ENCODE measurements around the gene EPB41L4B.
A peak's percentile ranks its signal among the peaks of the same experiment; 100 is the strongest.
"Not testable (repeated sequence)": the region's sequence is repeated elsewhere in the genome, so short reads cannot be mapped to it uniquely, and the experiment has no call there.

Gene EPB41L4B

DNA sequence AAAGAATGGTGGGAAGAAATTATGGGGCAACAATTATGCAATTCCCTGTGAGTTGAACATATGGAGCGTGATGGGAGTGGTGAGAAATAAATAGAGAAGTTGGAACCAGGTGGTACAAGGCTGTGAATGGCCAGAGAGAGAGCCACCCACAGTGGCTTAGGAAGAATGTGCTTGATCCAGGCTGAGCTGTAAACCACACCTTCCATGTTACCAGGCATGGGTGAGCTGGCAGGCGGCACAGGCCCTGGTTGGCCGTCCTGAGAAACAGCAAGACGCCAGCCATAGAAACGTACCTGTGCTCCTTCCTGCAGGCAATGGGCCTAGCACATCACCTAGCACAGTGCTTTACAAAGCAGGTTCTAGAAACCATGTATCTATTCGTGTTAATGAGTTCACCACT is 74.3 kb downstream of the EPB41L4B start:
- DNase-seq (ENCODE audit: low read depth, low spot score) = no peak

DNA sequence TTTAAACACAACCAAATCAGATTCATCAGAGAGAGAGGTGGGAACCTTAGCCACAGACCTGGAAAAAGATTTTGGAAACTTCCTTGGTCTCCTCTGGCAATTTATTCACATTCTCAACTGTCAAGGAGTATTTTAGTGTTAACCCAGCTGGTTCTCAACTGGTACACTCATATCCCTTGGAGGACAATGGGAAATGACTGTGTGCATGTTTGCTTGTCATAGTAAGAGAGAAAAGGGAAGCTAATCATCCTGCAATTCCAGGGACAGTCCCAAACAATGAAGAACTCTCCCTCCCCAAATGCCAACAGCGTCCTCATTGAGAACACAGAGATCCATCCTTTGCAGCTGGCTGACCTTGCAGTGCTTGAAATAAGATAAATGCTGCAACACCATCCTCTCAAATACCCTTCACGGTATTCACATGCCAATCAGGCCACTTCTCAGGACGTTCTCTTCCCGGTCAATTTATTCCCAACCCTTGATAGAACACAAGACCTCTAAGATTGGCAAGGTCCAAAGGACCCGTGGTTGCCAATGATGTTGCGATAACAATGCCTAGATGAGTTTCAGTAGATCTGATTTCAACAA is 75.5 kb downstream of the EPB41L4B start:
- DNase-seq (ENCODE audit: low read depth, low spot score) = no peak

DNA sequence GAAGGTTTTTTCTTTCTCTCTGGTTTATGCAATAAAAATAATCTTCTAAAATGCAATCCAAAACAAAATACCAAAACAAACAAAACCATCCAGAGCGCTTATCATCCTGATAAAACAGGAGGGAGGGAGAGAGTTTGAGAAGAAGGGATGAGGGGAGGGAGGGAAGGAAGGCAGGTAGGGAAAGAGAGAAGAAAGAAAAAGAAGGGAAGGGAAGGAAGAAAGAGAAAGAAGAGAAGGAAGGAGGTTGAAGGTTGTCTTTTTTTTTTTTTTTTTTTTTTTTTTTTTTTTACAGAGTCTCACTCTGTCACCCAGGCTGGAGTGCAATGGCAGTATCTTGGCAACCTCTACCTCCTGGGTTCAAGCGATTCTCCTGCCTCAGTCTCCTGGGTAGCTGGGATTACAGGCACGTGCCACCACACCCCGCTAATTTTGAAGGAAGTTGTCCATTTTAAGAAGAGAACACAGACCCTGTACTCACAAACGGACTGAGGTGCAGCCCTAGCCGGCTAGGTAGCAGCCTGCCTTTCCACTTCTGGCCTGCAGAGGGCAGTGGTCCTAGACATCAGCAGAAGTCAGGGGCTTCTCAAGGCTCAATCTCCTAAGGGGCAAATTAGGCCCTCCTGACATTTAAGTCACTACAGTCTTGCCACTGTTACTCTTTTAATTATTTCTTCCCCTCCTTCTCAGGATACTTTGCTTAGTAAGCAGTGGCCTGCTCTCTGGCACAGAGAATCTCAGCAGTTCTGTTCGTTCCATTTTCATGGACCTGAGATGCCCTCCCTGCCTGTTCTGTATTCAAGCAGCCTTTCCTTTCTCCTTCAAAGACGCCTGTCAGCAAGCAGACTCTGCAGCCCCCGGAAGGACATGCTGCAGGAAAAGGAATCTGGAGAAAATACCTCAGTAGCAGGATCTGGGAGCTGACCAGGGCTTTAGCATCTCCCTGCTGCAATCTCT is 76.4 kb downstream of the EPB41L4B start:
- peak; percentile 28 for DNase-seq (ENCODE audit: low read depth, low spot score)

DNA sequence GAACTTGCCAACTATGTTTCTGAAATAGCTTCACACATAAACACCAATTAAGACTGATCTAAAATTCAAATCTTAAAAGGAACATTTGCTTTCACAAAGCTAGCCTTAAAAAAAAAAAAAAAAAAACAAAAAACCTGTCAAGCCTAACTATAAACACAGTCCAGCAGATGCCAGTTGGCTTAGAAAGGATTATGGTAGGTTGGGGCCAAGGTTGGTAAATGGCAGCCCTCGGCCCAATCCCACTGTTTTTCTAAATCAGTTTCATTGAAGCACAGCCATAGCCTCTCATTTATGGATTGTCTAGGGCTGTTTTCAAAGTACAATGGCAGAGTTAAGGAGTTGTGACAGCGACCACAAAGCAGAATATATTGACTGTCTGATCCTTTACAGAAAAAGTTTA is 78.1 kb downstream of the EPB41L4B start:
- no peak for DNase-seq (ENCODE audit: low read depth, low spot score)

DNA sequence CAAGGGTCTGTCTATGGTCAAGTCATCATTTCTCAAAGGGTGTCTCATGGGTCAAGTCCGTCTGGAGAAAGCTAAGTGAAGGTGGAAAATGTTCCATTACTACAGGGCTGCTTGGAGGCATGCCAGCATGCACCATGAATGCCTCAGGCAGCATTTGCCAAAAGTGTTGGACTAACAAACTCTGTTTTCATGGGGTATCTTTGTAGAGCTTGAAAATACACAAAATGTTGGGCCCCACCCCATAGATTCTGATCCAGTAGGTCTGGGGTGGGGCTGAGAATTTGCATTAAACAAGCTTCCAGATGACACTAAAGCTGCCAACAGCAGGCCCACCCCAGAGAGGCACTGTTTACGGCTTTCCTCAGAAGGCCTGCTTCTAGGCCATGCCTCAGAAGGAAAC is 78.8 kb downstream of the EPB41L4B start:
- DNase-seq (ENCODE audit: low read depth, low spot score) = no peak

DNA sequence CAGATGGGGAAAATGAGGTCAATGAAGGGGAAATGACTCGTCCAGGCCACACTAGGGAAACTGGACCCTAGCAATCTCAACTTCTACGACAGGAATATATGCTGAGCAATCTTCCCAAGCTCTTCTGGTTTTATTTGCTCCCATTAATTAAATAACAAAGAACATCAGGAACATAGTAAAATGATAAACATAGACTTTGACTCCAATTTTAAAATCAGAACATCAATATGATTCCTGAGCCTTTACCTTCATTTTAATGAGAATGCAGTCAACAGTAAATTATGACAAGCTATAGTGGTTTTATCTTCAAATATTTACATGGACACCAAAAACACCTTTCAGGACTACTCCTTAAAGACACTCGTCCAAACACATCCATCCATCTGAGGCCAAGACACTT is 79.7 kb downstream of the EPB41L4B start:
- no peak for DNase-seq (ENCODE audit: low read depth, low spot score)

DNA sequence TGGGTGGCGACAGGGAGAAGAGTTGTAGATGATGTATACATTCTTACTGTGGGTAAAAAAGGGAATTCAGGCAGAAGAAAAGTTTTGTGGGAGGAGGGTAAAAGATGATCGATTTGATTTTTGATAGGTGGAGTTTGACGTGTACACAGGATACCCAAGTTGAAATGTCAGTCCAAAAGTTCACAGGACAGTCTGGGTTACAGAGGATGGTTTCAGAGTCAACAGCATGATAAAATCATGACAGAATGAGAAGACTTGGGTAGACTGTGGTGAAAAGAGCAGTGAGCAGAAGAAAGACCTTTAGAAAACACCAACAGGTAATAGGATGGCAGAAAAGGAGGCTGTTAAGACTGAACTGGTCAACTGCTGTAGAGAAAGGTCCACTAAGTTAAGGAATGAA is 81.6 kb downstream of the EPB41L4B start:
- no peak for DNase-seq (ENCODE audit: low read depth, low spot score)

DNA sequence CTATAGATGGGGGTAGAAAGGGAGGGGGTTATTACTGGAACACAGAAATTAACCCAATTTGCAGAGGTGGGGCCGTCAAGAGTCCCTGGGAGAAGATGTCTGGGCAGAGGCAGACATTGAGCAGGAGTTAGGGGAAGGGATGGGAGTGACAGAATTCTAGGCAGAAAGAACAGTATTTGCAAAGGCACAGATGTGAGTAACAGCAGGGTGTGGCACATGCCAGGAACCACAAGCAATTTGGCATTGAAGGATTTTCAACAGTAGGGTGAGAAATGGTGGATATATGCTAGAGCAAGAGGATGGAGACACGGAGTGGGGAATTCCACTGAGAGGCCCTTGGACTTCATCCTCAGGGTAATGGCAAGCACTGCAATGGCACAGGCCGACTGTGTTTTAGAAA is 82.2 kb downstream of the EPB41L4B start:
- DNase-seq (ENCODE audit: low read depth, low spot score) = no peak

DNA sequence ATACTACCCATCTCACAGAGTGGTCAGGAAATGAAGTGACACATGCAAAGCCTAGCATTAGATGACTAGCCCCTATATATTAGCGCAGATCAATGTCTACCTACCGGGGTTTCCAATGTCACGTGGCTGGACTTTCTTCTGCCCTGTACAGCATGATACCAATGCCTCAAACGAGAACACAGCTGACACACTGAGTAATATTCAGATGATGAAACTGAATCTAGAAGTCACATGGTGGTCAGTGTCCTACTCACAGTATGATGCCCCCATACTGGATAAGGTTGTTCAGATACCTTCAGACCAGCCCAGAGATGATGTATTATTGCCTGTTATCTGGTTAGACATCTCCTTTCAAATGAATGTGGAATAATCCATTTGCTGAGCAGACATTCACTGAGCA is 82.7 kb downstream of the EPB41L4B start:
- DNase-seq (ENCODE audit: low read depth, low spot score) = no peak

DNA sequence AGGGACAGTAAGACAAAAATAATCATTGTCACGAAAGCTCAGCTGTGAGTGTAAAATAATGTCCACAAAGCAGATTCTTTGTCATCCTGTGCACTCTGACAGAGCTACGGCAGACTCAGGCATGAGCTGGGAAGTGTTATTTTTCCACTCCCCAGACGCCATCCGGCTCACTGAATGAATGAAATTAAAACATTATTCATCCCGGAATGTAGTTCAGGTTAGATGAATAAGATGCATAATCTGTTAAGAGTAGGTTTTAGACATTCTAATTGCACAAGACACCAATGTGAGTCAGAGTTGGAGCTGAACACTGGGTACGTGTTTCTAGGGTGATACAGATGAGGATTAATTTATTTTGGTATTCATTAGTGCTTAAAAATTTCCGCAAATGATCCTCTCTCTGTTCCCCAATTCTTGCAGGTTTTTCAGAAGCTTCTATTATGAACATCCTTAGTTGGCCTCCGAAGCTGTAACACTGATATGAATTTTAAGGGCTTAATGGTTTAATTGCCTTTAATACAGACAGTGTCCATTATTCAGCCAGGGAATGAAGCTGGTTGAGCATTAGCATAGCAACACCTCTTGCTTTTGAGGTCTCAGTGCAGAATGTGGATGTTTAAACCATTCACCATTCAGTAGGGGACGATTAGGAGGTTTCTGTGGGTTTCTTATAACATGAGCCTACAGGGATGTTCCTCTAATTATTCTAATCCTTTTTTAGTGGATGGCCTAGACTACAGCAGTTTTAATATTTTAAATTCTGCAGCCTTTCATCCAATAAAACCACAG is 88.2 kb downstream of the EPB41L4B start:
- no peak for DNase-seq (ENCODE audit: low read depth, low spot score)

DNA sequence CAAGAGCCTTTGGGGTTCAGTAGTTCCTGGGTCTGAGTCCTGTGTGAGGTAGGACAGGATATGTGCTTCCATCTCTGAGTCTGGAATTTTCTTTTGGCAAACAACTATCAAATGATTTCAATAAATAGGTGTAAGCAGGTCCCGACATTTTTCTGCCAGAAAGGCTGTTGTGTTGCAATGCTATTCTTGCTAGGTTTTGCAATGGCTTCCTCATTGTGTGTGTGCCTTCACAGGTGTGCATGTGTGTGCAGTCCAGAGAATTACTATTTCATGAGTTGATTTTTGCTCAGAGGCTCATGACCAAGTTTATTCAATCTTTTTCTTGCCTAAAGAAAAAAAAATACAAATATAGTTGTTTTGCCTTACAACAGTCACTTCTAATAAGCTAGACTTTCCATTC is 89.3 kb downstream of the EPB41L4B start:
- no peak for DNase-seq (ENCODE audit: low read depth, low spot score)

DNA sequence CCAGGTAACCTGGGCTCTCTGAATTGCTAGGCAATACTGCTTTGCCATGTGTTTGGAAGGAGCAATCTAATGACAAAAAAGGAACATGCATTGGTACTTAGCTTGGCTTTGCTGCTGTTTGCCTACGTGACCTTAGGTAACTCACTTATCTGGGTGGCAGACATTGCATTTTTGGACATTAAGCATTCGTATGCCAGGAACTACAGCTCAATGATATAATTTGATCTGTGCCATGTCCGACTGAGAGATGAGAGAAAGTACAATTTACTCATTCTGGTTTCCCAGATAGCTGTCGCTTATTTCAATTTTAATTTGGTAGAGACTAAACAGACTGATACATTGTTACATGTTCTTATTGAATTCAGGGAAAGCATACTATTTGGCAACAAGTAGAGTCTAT is 90.6 kb downstream of the EPB41L4B start:
- no peak for DNase-seq (ENCODE audit: low read depth, low spot score)

DNA sequence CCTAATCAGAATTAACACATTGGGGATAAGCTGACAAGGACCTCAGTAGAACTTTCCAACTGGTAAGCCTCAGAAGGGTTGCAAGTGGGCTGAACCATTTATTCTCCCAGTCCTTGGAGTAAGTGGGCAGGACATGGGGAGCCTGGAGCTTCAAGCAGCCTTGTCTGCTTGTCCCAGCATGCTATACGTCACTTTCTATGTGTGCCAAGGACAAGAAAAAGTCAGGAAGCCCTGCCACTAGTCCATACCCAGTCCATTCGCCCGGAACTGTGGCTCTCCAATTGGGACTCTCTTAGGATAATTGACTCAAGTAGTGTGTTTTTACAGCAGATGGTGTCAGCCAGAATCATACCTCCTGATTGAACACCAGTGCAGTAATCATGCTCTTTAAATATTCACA is 91.2 kb downstream of the EPB41L4B start:
- DNase-seq (ENCODE audit: low read depth, low spot score) = no peak

DNA sequence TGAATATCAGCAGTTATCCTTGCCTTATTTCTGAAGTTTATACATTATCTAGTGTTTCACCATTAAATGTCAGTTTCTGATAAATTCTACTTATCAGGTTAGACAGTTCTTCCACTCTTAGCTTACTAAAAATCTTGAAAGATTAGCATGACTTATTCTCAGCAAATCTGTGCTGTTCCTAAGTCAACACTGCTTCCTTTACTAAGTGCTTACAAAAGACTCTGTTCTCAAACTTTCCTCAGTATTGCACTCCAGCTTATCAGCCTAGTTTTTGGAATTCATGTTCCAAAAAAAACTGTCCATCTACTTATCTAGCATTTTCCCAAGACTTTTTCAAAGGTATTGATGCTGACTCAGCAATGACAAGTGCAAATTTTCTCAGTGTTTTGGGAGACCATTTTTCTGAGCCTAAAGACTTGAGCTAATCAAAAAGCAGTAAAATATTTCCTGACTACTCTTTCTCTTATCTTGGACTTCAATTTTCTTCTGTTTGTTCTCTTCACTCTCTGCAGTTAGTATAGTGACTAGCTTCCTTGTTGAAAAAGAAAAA is 92.7 kb downstream of the EPB41L4B start:
- no peak for DNase-seq (ENCODE audit: low read depth, low spot score)

DNA sequence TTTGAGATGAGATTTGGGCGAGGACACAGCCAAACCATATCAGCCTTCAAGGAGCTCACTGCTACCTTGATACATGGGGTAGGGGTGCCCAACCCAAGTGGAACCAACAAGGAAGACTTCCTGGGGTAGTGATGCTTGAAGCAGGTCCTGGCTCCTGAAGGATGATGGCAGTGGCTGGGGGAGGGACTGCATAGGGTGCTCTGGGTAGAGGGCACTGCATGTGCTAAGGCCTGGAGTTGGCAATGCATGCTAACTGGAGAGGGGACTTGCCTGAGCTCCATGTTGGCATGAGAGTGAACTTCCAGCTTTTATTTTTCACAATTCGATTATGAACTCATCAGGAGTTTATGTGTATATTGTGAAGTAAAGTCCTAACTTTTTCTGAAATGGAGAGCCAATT is 95.2 kb downstream of the EPB41L4B start:
- no peak for DNase-seq (ENCODE audit: low read depth, low spot score)

DNA sequence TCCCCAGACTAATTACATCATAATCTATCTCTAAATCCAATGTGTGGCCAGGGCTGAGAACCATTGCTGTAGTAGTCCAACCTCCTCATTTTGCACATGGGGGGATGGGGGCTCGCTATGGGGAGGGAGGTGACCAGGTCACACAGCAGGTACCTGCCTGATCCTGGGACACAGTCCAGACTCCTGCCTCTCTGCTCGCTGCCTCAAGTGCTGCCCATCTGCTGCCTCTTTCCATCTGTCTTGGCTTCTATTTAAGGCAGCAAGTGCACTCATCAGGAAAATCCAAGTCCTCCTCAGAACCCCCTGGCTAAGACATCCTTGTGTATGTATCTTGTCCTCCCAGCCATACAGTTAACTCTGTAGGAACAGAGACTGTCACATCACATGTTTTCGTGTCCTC is 96.1 kb downstream of the EPB41L4B start:
- no peak for DNase-seq (ENCODE audit: low read depth, low spot score)

DNA sequence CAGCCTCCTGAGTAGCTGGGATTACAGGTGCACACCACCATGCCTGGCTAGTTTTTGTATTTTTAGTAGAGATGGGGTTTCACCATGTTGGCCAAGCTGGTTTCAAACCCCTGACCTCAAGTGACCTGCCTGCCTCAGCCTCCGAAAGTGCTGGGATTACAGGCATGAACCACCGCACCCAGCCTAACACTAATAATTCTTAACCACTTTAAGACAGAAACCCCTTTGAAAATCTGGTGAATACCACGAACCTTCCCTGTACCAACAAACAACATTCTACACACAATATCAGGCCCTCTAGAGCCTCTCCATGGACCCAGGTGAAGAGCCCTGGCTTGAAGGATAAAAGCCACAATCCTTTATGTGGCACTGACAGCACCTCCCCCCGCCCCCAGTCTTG is 102.6 kb downstream of the EPB41L4B start:
- not testable (repeated sequence) for DNase-seq (ENCODE audit: low read depth, low spot score)

DNA sequence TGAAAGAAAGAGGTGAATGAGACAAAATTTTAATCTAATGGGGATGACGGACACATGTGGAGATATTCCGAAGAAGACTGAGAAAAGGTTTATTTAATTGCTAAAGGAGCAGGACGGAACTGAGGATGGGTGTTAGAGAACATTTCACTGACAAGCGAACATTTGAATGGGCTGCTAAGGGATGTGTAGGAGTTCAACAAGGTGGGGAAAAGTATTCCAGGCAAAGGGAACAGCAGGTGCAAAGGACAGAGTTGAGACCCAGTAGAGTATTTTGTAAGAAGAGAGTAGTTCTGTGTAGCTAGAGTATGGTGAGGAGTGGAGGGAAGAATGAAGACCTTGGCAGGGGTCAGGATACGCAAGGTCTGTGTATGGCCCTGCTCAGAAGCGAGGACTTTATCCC is 106.4 kb downstream of the EPB41L4B start:
- no peak for DNase-seq (ENCODE audit: low read depth, low spot score)

DNA sequence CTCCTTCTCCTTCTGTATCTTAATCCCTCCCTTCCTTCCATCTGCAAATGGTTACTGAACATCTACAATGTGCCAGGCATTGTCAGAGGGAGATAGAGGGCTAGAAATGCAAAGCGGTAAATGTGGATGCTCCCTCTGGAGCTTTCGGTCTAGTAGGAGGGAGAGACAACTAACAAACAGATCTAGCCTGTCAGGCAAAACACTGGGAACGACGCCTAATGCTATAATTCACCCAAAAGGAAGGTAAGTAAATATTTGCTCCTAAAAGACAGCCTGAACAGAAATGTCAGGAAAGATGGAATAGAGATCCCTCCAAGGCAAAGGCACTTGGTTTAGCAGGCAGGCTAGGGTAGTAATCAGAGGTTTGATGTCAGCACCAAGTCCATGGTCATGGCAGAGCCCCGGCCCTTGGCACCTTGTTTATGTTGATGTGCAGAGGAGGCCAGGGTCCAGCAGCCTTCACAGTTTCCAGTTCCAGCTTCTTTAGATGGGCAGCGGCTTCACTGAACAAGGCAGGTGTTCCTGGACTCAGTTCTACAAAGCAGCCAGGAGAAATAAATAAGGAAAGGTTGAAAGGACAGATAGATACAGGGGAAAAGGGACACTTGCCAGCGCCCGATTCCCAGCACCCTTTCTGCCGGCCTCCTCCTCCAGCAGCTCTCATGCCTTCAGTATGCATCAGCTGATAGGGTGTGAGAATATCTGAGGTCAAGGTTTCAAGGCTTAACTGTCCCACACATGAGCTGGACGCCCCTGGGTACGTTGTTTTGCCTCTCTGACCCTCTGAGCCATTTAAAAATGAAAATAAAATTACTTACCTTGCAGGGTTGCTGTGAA is 107.4 kb downstream of the EPB41L4B start:
- DNase-seq (ENCODE audit: low read depth, low spot score) = no peak

DNA sequence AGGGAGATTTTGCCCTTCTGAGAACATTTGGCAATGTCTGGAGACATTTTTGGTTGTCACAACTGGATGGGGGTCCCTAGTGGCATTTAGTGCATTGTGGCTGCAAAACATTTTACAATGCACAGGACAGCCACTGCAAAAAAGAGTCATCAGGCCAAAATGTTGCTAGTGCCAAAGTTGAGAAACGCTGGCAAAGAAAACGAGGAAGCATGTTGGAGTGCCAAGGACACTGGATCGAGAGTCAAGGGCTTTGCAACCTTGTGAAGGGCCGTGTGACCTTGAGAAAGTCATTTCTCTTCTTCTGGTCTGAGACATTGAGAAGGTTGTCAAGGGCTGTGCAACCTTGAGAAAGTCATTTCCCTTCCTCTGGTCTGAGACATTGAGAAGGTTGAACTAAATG is 108.1 kb downstream of the EPB41L4B start:
- DNase-seq (ENCODE audit: low read depth, low spot score) = no peak

DNA sequence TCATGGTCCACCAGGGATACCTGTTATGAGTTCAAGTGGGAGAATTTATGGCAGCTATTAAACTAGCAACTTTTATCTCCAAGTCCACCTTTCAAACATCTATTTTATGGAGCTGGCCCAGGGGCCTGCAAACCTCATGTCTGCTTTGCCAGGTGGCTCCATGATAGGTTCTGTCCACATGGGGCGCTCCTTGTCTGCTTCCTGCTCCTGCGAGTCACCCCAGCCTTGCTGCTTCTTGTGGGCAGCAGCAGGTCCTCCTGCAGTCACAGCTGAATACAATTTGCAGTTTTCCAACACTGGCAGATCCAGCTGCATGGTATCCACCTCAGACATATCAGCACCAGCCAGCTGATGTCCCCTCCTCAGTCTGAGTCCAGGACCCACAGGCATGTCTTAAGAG is 114.2 kb downstream of the EPB41L4B start:
- no peak for DNase-seq (ENCODE audit: low read depth, low spot score)
